Skeletal muscle cell (primary cell): ENCODE results near the gene IL1RAPL2.
A peak's percentile ranks its signal among the peaks of the same experiment; 100 is the strongest.
"Not testable (repeated sequence)": the region's sequence is repeated elsewhere in the genome, so short reads cannot be mapped to it uniquely, and the experiment has no call there.

Experiments
- DNase-seq: peaks from one replicate; pipeline ENCODE4 v3.0.0-alpha.2; 2010; ENCODE audit warnings: low read depth
- H3K4me3 ChIP-seq: 2 replicates; pipeline ENCODE4 v1.5.1; 2011; ENCODE audit warnings: low read depth, mild to moderate bottlenecking, control low read depth, low read length, moderate library complexity

The IL1RAPL2 gene

GRCh38 chrX:105221374-105221773 is 655.4 kb downstream of the IL1RAPL2 start:
- H3K4me3 ChIP-seq = no peak overlapping the region
- DNase-seq = no peak

- H3K4me3 ChIP-seq = no peak overlapping the region
- DNase-seq = no peak
Observed at GRCh38 chrX:105226499-105226898, 660.5 kb downstream of the IL1RAPL2 start.

- no peak overlapping the region for H3K4me3 ChIP-seq
- no peak for DNase-seq
Observed at GRCh38 chrX:105228602-105229001, 662.6 kb downstream of the IL1RAPL2 start.

GRCh38 chrX:105229146-105229545 is 663.1 kb downstream of the IL1RAPL2 start:
- H3K4me3 ChIP-seq = no peak overlapping the region
- no peak for DNase-seq

- H3K4me3 ChIP-seq, DNase-seq: not testable (repeated sequence)
Observed at GRCh38 chrX:105237407-105237806, 671.4 kb downstream of the IL1RAPL2 start.

- no peak for DNase-seq
- H3K4me3 ChIP-seq = no peak overlapping the region
Observed at GRCh38 chrX:105241056-105241455, 675.1 kb downstream of the IL1RAPL2 start.

- no peak for DNase-seq
- H3K4me3 ChIP-seq = no peak overlapping the region
Observed at GRCh38 chrX:105260291-105261043, 694.5 kb downstream of the IL1RAPL2 start.

- no peak overlapping the region for H3K4me3 ChIP-seq
- DNase-seq = no peak
Observed at GRCh38 chrX:105263171-105263570, 697.2 kb downstream of the IL1RAPL2 start.

GRCh38 chrX:105263801-105264200 is 697.8 kb downstream of the IL1RAPL2 start:
- H3K4me3 ChIP-seq = no peak overlapping the region

GRCh38 chrX:105265093-105265492 is 699.1 kb downstream of the IL1RAPL2 start:
- no peak for DNase-seq
- no peak overlapping the region for H3K4me3 ChIP-seq

More at GRCh38 chrX:105263801-105264200, 697.8 kb downstream of the IL1RAPL2 start:
- DNase-seq = peak; percentile 41

GRCh38 chrX:105266456-105266855 is 700.5 kb downstream of the IL1RAPL2 start:
- H3K4me3 ChIP-seq = no peak overlapping the region
- no peak for DNase-seq

- DNase-seq = no peak
Observed at GRCh38 chrX:105267167-105267566, 701.2 kb downstream of the IL1RAPL2 start.

GRCh38 chrX:105269386-105269785 is 703.4 kb downstream of the IL1RAPL2 start:
- DNase-seq = no peak
- no peak overlapping the region for H3K4me3 ChIP-seq

More at GRCh38 chrX:105267167-105267566, 701.2 kb downstream of the IL1RAPL2 start:
- no peak overlapping the region for H3K4me3 ChIP-seq

GRCh38 chrX:105273326-105273725 is 707.3 kb downstream of the IL1RAPL2 start:
- DNase-seq = no peak
- H3K4me3 ChIP-seq = no peak overlapping the region

- H3K4me3 ChIP-seq = no peak overlapping the region
- no peak for DNase-seq
Observed at GRCh38 chrX:105274091-105274490, 708.1 kb downstream of the IL1RAPL2 start.

GRCh38 chrX:105277132-105277531 is 711.1 kb downstream of the IL1RAPL2 start:
- no peak overlapping the region for H3K4me3 ChIP-seq
- DNase-seq = no peak

- DNase-seq = no peak
- H3K4me3 ChIP-seq = no peak overlapping the region
Observed at GRCh38 chrX:105282077-105282476, 716.1 kb downstream of the IL1RAPL2 start.

GRCh38 chrX:105297041-105297440 is 731.0 kb downstream of the IL1RAPL2 start:
- DNase-seq = no peak
- H3K4me3 ChIP-seq = no peak overlapping the region

- H3K4me3 ChIP-seq = no peak overlapping the region
- no peak for DNase-seq
Observed at GRCh38 chrX:105299286-105299685, 733.3 kb downstream of the IL1RAPL2 start.

- DNase-seq = no peak
- no peak overlapping the region for H3K4me3 ChIP-seq
Observed at GRCh38 chrX:105302246-105302645, 736.2 kb downstream of the IL1RAPL2 start.

GRCh38 chrX:105307762-105308161 is 741.8 kb downstream of the IL1RAPL2 start:
- no peak overlapping the region for H3K4me3 ChIP-seq
- DNase-seq = peak; percentile 24
